IMR-90 (cell line): ENCODE data around the gene AKAP7. TPM values are rescaled to one million over a fixed set of nuclear protein-coding genes. Genes with fewer than 3 reads are reported as not detected.

Experiments
- ATAC-seq: fragments of 200-7000 bp; cut with Tn5 transposase; 2 replicates; pipeline ENCODE4 v1.9.1; 2020; ENCODE audit warnings: low read depth, mild to moderate bottlenecking, moderate library complexity
- BruUV-seq: library from RNA; stranded (reverse); fragments of 400-500 nt; replicated peaks from 2 replicates; lab custom pipeline; 2021; lab: Mats Ljungman, UMichigan
- CTCF ChIA-PET: fragments of 300-600 bp; formaldehyde crosslinking; extraction: SDS; loops from one replicate; lab custom pipeline; 2021; ENCODE audit warnings: antibody characterized with exemption; lab: Yijun Ruan, JAX
- POLR2A ChIA-PET: fragments of 300-600 bp; sonication (Branson Sonifier 250); formaldehyde crosslinking; loops from one replicate; lab custom pipeline; 2022; ENCODE audit warnings: antibody characterized with exemption; ENCODE audit not compliant: unreplicated experiment; lab: Charles Lee
- DNase-seq: peaks from one replicate; pipeline ENCODE4 v3.0.0; 2013
- H2AFZ ChIP-seq: replicated peaks from 2 replicates; pipeline ENCODE3; 2013; ENCODE audit warnings: low read length, mild to moderate bottlenecking; ENCODE audit not compliant: poor library complexity
- H2AK5ac ChIP-seq: 2 replicates; pipeline ENCODE4 v1.6.1; 2013; ENCODE audit warnings: low read depth, low read length, inconsistent platforms
- H2AK9ac ChIP-seq: replicated peaks from 2 replicates; pipeline ENCODE3; 2013; ENCODE audit warnings: mild to moderate bottlenecking, low read depth, low read length, moderate library complexity; ENCODE audit not compliant: poor library complexity
- H2BK120ac ChIP-seq: 2 replicates; pipeline ENCODE4 v1.6.1; 2013; ENCODE audit warnings: low read depth, low read length, inconsistent platforms
- H2BK15ac ChIP-seq: 3 replicates; pipeline ENCODE4 v1.6.1; 2013; ENCODE audit warnings: low read depth, low read length, inconsistent platforms
- H2BK20ac ChIP-seq: 2 replicates; pipeline ENCODE4 v1.6.1; 2013; ENCODE audit warnings: low read depth, mild to moderate bottlenecking, inconsistent platforms, low read length, moderate library complexity
- H2BK5ac ChIP-seq: 2 replicates; pipeline ENCODE4 v1.6.1; 2013; ENCODE audit warnings: mild to moderate bottlenecking, low read depth, low read length, inconsistent platforms; ENCODE audit not compliant: poor library complexity, severe bottlenecking
- H3K14ac ChIP-seq: replicated peaks from 2 replicates; pipeline ENCODE4 v1.6.1; 2013; ENCODE audit warnings: low read depth, low read length, inconsistent platforms
- H3K18ac ChIP-seq: 2 replicates; pipeline ENCODE4 v1.6.1; 2013; ENCODE audit warnings: low read depth, low read length, control low read depth
- H3K23ac ChIP-seq: 2 replicates; pipeline ENCODE4 v1.6.1; 2013; ENCODE audit warnings: low read depth, low read length, inconsistent platforms
- H3K27ac ChIP-seq: 2 replicates; pipeline ENCODE4 v1.5.1; 2013; ENCODE audit warnings: mild to moderate bottlenecking, control low read depth, low read length; ENCODE audit not compliant: insufficient read depth
- H3K27me3 ChIP-seq: 2 replicates; pipeline ENCODE4 v1.6.1; 2013; ENCODE audit warnings: low read length; ENCODE audit not compliant: control insufficient read depth, insufficient read depth
- H3K36me3 ChIP-seq: 2 replicates; pipeline ENCODE4 v1.6.1; 2013; ENCODE audit warnings: low read length, mixed read lengths; ENCODE audit not compliant: control insufficient read depth, insufficient read depth
- H3K4ac ChIP-seq: 2 replicates; pipeline ENCODE4 v1.6.1; 2013; ENCODE audit warnings: low read depth, low read length, inconsistent platforms
- H3K4me1 ChIP-seq: 2 replicates; pipeline ENCODE4 v1.6.1; 2013; ENCODE audit warnings: low read length, mixed read lengths; ENCODE audit not compliant: control insufficient read depth, insufficient read depth
- H3K4me2 ChIP-seq: 2 replicates; pipeline ENCODE4 v1.6.1; 2013; ENCODE audit warnings: low read depth, mild to moderate bottlenecking, control low read depth, low read length, moderate library complexity
- H3K4me3 ChIP-seq: 2 replicates; pipeline ENCODE4 v1.5.1; 2013; ENCODE audit warnings: low read depth, mild to moderate bottlenecking, control low read depth, low read length, moderate library complexity; ENCODE audit not compliant: insufficient read depth
- H3K56ac ChIP-seq: 2 replicates; pipeline ENCODE4 v1.6.1; 2013; ENCODE audit warnings: low read length, inconsistent platforms; ENCODE audit not compliant: insufficient read depth; ENCODE audit errors: extremely low read depth
- H3K79me1 ChIP-seq, 2 experiments: 2 replicates each; pipeline ENCODE4 v1.6.1; 2013; ENCODE audit warnings: low read length in 2 of 2, inconsistent platforms in 1 of 2, low read depth in 1 of 2
- H3K9ac ChIP-seq: 2 replicates; pipeline ENCODE4 v1.6.1; 2013; ENCODE audit warnings: low read depth, low read length, control low read depth
- H3K9me1 ChIP-seq: 2 replicates; pipeline ENCODE4 v1.6.1; 2013; ENCODE audit warnings: low read length, inconsistent platforms; ENCODE audit not compliant: insufficient read depth
- H3K9me3 ChIP-seq: 2 replicates; pipeline ENCODE4 v1.6.1; 2013; ENCODE audit warnings: low read length; ENCODE audit not compliant: control insufficient read depth, insufficient read depth
- H4K20me1 ChIP-seq: 2 replicates; pipeline ENCODE4 v1.6.1; 2013; ENCODE audit warnings: low read length, inconsistent platforms; ENCODE audit not compliant: insufficient read depth
- H4K5ac ChIP-seq: 2 replicates; pipeline ENCODE4 v1.6.1; 2013; ENCODE audit warnings: mild to moderate bottlenecking, low read depth, low read length, control low read depth
- H4K8ac ChIP-seq, 2 experiments: 2 replicates each; pipeline ENCODE4 v1.6.1; 2013; ENCODE audit warnings: low read depth in 2 of 2, low read length in 2 of 2, control low read depth in 1 of 2, inconsistent platforms in 1 of 2
- H4K91ac ChIP-seq: 2 replicates; pipeline ENCODE4 v1.6.1; 2013; ENCODE audit warnings: low read depth, low read length, inconsistent platforms; ENCODE audit not compliant: insufficient read depth
- CHD1 ChIP-seq: IDR thresholded peaks from 2 replicates; pipeline ENCODE4 v1.6.1; 2012; ENCODE audit warnings: low read depth, low read length, improper control_type of control experiment
- CTCF ChIP-seq: conservative IDR thresholded peaks from 2 replicates; pipeline ENCODE4 v1.5.1; 2012; ENCODE audit warnings: mild to moderate bottlenecking, low read depth, low read length, improper control_type of control experiment
- FOS ChIP-seq: fragments of 150-350 bp; IDR thresholded peaks from 2 replicates; pipeline ENCODE4 v1.6.1; 2016; ENCODE audit warnings: low read depth, low read length
- NFE2L2 ChIP-seq: fragments of 150-350 bp; IDR thresholded peaks from 2 replicates; pipeline ENCODE4 v1.6.1; 2016; ENCODE audit warnings: low read depth, mild to moderate bottlenecking, low read length
- WGBS, 2 experiments: methylation state at CpG; one replicate each; pipeline versions ENCODE4 v1.1.5 to v1.1.7; 2013; ENCODE audit warnings: missing lambda C conversion rate in 2 of 2; ENCODE audit not compliant: insufficient read length in 1 of 2; ENCODE audit errors: extremely low coverage in 2 of 2; 5-methylcytosine and 5-hydroxymethylcytosine counted together
- dilution Hi-C: fragments of 300-500 bp; cut with HindIII; formaldehyde crosslinking; loops from one replicate; pipeline ENCODE4 v1.14.3; 2018; ENCODE audit warnings: low sequenced_read_pairs; ENCODE audit not compliant: unreplicated experiment
- in situ Hi-C: fragments of 300-500 bp; cut with MboI; formaldehyde crosslinking; loops from 3 replicates; pipeline ENCODE4 v1.14.3; 2019; ENCODE audit warnings: low sequenced_read_pairs, inconsistent platforms, mixed read lengths
- intact Hi-C: fragments of 100-400 bp; cut with micrococcal nuclease; formaldehyde crosslinking; loops from 2 replicates; pipeline ENCODE4 v1.10.0; 2022
- polyA plus RNA-seq, 3 experiments: library from polyadenylated mRNA; depleted of rRNA; stranded (reverse); fragments of >200 nt; gene quantifications; 2 replicates each; pipeline ENCODE4 v1.2.3, GENCODE V29; 2012; ENCODE audit warnings: low replicate concordance in 1 of 3
- total RNA-seq: library from RNA; depleted of rRNA; stranded (reverse); fragments of >200 nt; gene quantifications from 2 replicates; pipeline ENCODE4 v1.2.3, GENCODE V29; 2012

AKAP7 gene
- total and polyA plus RNA-seq, 2 of the 4 experiments (the other 2 are of a cell fraction) = 0.54 to 1.1 TPM

- H4K8ac ChIP-seq = no peak overlapping the region
- POLR2A ChIA-PET = no interaction called here
- ATAC-seq = no peak
- no peak for TF ChIP-seq FOS
- TF ChIP-seq CHD1 = no peak
- no peak for TF ChIP-seq CTCF
- TF ChIP-seq NFE2L2 = no peak
- H3K9me3 ChIP-seq = no peaks in the 10 kb centered on the region
- no peak overlapping the region for H3K4ac ChIP-seq
- BruUV-seq = no TSS peak
- H3K27ac ChIP-seq = no peak overlapping the region
- H2BK20ac ChIP-seq = no peak overlapping the region
- H2AK5ac ChIP-seq = no peak overlapping the region
- H3K79me1 ChIP-seq = no peaks in the 10 kb centered on the region
- no peak overlapping the region for H3K4me3 ChIP-seq
- no peak overlapping the region for H2BK120ac ChIP-seq
- WGBS, 2 experiments = no CpG with 5 or more reads among the region's 1 CpG
- in situ Hi-C loops = no loop called here
- no peak overlapping the region for H4K5ac ChIP-seq
- CTCF ChIA-PET = interaction anchor here (1.0 kb wide), 1 partner anchor 14 kb away, joined by 3 read pairs; no protein-coding TSS in a partner anchor
- no peak overlapping the region for H2AFZ ChIP-seq
- H3K56ac ChIP-seq = no peak overlapping the region
- H4K91ac ChIP-seq = no peak overlapping the region
- no peak overlapping the region for H3K23ac ChIP-seq
- H3K18ac ChIP-seq = no peak overlapping the region
- dilution Hi-C loops = no loop called here
- peaks cover 3% of the 10 kb centered on the region; the same call in 1 of the 2 replicates for H3K27me3 ChIP-seq
- DNase-seq = no peak
- no peak overlapping the region for H3K14ac ChIP-seq
- H2BK5ac ChIP-seq = no peak overlapping the region
- H3K9me1 ChIP-seq = no peaks in the 10 kb centered on the region
- no peak overlapping the region for H3K9ac ChIP-seq
- H3K4me2 ChIP-seq = no peak overlapping the region
- no peaks in the 10 kb centered on the region for H3K36me3 ChIP-seq
- H2BK15ac ChIP-seq = no peak overlapping the region
- H4K20me1 ChIP-seq = no peaks in the 10 kb centered on the region
- H2AK9ac ChIP-seq = no peak overlapping the region
- no peaks in the 10 kb centered on the region for H3K4me1 ChIP-seq
- intact Hi-C loops = no loop called here
These were observed 181.4 kb downstream of the AKAP7 start for GRCh38 chr6:131316654-131317053.
